ENCODE results near the gene OR4K1.

OR4K1 gene

GRCh38 chr14:19974844-19975243 lies 44.1 kb downstream of the OR4K1 start:
- no peak for DNase-seq (ENCODE audit: low read depth)
- TF ChIP-seq CTCF (IDR thresholded peaks at IDR 0.05; ENCODE audit: insufficient read depth, low read depth, low read length, missing control alignments) = no peak
- no peak overlapping the region for H3K4me3 ChIP-seq (ENCODE audit: low read depth, low read length)

GRCh38 chr14:19975291-19975690 lies 44.6 kb downstream of the OR4K1 start, which contains the start of gene OR4K15:
TSS of gene OR4K15 (plus strand) at chr14:19975591. CDS start at chr14:19975591, 0 bp downstream.
- DNase-seq (ENCODE audit: low read depth) = no peak
- no peak for TF ChIP-seq CTCF (IDR thresholded peaks at IDR 0.05; ENCODE audit: insufficient read depth, low read depth, low read length, missing control alignments)
- H3K4me3 ChIP-seq (ENCODE audit: low read depth, low read length) = no peak within 1 kb of the TSS

Data from GM12865 (cell line).